ENCODE results near the gene BANP.
"Not testable (repeated sequence)": the region's sequence is repeated elsewhere in the genome, so short reads cannot be mapped to it uniquely, and the experiment has no call there.

- TF ChIP-seq CTCF (tag by site-specific recombination; IDR thresholded peaks at IDR 0.05); TCF7L2 (IDR thresholded peaks at IDR 0.05; ENCODE audit: borderline replicate concordance, low read depth, low read length); ZNF174 (tag by site-specific recombination; IDR thresholded peaks at IDR 0.05); ZFP37 (tag by site-specific recombination; IDR thresholded peaks at IDR 0.05); ZNF513 (tag by site-specific recombination; IDR thresholded peaks at IDR 0.05); ZBTB1 (tag by site-specific recombination; IDR thresholded peaks at IDR 0.05): not testable (repeated sequence)
Measured at GRCh38 chr16:87992142-87992541, 40.9 kb downstream of the BANP start.
